MM.1S (cell line): ENCODE results near the gene GNAT1.

Source experiments
- DNase-seq: peaks from one replicate; pipeline ENCODE4 v3.0.0-alpha.2; 2015
- H2AFZ ChIP-seq: fragments of 300-600 bp; sonication (generic); 2 replicates; pipeline ENCODE4 v1.6.0; 2016; ENCODE audit warnings: antibody characterized with exemption, low read length
- H3F3A ChIP-seq: fragments of 300-600 bp; sonication (generic); 2 replicates; pipeline ENCODE4 v1.6.1; 2016; ENCODE audit warnings: mild to moderate bottlenecking, antibody characterized with exemption, low read length, moderate library complexity, mixed read lengths; ENCODE audit not compliant: insufficient read depth
- H3K27ac ChIP-seq: fragments of 300-600 bp; sonication (generic); 2 replicates; pipeline ENCODE4 v1.5.1; 2016; ENCODE audit warnings: mild to moderate bottlenecking, low read length
- H3K27me3 ChIP-seq: fragments of 300-600 bp; sonication (generic); replicated peaks from 2 replicates; pipeline ENCODE4 v1.6.0; 2016; ENCODE audit warnings: low read length; ENCODE audit not compliant: insufficient read depth
- H3K36me3 ChIP-seq: fragments of 300-600 bp; sonication (generic); replicated peaks from 2 replicates; pipeline ENCODE4 v1.6.1; 2016; ENCODE audit warnings: mild to moderate bottlenecking, low read length, mixed read lengths; ENCODE audit not compliant: insufficient read depth
- H3K4me1 ChIP-seq: fragments of 300-600 bp; sonication (generic); 2 replicates; pipeline ENCODE4 v1.6.1; 2016; ENCODE audit warnings: low read length, mixed read lengths
- H3K4me2 ChIP-seq: fragments of 300-600 bp; sonication (generic); 2 replicates; pipeline ENCODE4 v1.6.0; 2016; ENCODE audit warnings: low read depth, low read length
- H3K4me3 ChIP-seq: fragments of 300-600 bp; sonication (generic); 2 replicates; pipeline ENCODE4 v1.5.1; 2016; ENCODE audit warnings: low read length, mixed read lengths
- H3K79me2 ChIP-seq: fragments of 300-600 bp; sonication (generic); 2 replicates; pipeline ENCODE4 v1.6.1; 2016; ENCODE audit warnings: mixed run types, low read length, mixed read lengths
- H3K9ac ChIP-seq: fragments of 300-600 bp; sonication (generic); 2 replicates; pipeline ENCODE4 v1.6.1; 2016; ENCODE audit warnings: low read length, mixed read lengths
- H3K9me2 ChIP-seq: fragments of 300-600 bp; sonication (generic); replicated peaks from 2 replicates; pipeline ENCODE4 v1.6.1; 2016; ENCODE audit warnings: mild to moderate bottlenecking, low read length, mixed read lengths; ENCODE audit not compliant: insufficient read depth
- H3K9me3 ChIP-seq: fragments of 300-600 bp; sonication (generic); replicated peaks from 2 replicates; pipeline ENCODE4 v1.6.1; 2016; ENCODE audit warnings: mild to moderate bottlenecking, low read length, mixed read lengths; ENCODE audit not compliant: insufficient read depth
- H4K20me1 ChIP-seq: fragments of 300-600 bp; sonication (generic); 2 replicates; pipeline ENCODE4 v1.6.1; 2016; ENCODE audit warnings: mild to moderate bottlenecking, low read length, moderate library complexity, mixed read lengths; ENCODE audit not compliant: insufficient read depth
- EZH2 ChIP-seq: fragments of 300-600 bp; sonication (generic); optimal IDR thresholded peaks from 2 replicates; pipeline ENCODE3; 2017; ENCODE audit warnings: low read depth, mild to moderate bottlenecking, antibody characterized with exemption, low read length, mixed read lengths
- EZH2phosphoT487 ChIP-seq: fragments of 300-600 bp; sonication (generic); IDR thresholded peaks from 2 replicates; pipeline ENCODE4 v1.6.1; 2018; ENCODE audit warnings: antibody characterized with exemption, low read length
- TF ChIP-seq, protein P1 (sequence below): fragments of 300-600 bp; sonication (generic); IDR thresholded peaks from 2 replicates; pipeline ENCODE4 v1.5.1; 2016; ENCODE audit warnings: antibody characterized with exemption, low read length, mixed read lengths

The GNAT1 gene

GRCh38 chr3:50231581-50231980 is 40.2 kb downstream of the GNAT1 start:
- no peaks in the 10 kb centered on the region for H3K27me3 ChIP-seq
- no peak overlapping the region for H3K27ac ChIP-seq
- H4K20me1 ChIP-seq = no peaks in the 10 kb centered on the region
- H3K79me2 ChIP-seq = peaks cover 13% of the 10 kb centered on the region
- no peak overlapping the region for H3K9ac ChIP-seq
- H3K4me3 ChIP-seq = no peak overlapping the region
- no peak overlapping the region for H3K4me2 ChIP-seq
- H3F3A ChIP-seq = peaks cover 5% of the 10 kb centered on the region; the same call in 1 of the 2 replicates
- H3K9me2 ChIP-seq = no peaks in the 10 kb centered on the region
- H3K9me3 ChIP-seq = no peaks in the 10 kb centered on the region
- no peak overlapping the region for H2AFZ ChIP-seq
- H3K4me1 ChIP-seq = peaks cover 8% of the 10 kb centered on the region
- no peaks in the 10 kb centered on the region for H3K36me3 ChIP-seq
- TF ChIP-seq, protein P1, sequence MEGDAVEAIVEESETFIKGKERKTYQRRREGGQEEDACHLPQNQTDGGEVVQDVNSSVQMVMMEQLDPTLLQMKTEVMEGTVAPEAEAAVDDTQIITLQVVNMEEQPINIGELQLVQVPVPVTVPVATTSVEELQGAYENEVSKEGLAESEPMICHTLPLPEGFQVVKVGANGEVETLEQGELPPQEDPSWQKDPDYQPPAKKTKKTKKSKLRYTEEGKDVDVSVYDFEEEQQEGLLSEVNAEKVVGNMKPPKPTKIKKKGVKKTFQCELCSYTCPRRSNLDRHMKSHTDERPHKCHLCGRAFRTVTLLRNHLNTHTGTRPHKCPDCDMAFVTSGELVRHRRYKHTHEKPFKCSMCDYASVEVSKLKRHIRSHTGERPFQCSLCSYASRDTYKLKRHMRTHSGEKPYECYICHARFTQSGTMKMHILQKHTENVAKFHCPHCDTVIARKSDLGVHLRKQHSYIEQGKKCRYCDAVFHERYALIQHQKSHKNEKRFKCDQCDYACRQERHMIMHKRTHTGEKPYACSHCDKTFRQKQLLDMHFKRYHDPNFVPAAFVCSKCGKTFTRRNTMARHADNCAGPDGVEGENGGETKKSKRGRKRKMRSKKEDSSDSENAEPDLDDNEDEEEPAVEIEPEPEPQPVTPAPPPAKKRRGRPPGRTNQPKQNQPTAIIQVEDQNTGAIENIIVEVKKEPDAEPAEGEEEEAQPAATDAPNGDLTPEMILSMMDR = no peak
- no peak for DNase-seq

DNA sequence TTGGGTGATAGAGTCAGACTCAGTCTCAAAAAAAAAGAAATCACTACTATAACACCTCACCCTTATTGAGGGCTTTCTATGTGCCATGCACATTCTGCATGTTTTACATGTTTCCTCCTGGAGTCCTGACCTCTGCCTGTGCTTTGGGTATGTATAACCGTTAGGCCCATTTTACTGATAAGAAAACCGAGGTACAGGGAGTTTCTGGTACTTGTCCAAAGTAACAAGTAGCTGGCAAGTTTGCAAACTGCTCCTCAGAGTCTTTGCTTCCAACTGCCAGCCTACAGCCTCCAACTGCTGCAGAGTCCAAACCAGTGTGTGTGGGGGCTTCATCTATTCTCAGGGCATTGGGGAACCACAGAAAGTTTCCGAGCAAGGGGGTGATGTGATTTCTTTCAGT is 40.9 kb downstream of the GNAT1 start:
- Histone ChIP-seq H4K20me1 (no peaks in the 10 kb centered on the region), H3K4me1 (peaks cover 6% of the 10 kb centered on the region), H3K9me3 (no peaks in the 10 kb centered on the region), H2AFZ (no peak overlapping the region), H3K4me2 (no peak overlapping the region), H3K9ac (no peak overlapping the region), H3K9me2 (no peaks in the 10 kb centered on the region), H3K27ac (no peak overlapping the region), H3F3A (peaks cover 4% of the 10 kb centered on the region), H3K4me3 (no peak overlapping the region), H3K79me2 (peaks cover 21% of the 10 kb centered on the region), H3K36me3 (no peaks in the 10 kb centered on the region), H3K27me3 (no peaks in the 10 kb centered on the region)
- no peak for DNase-seq
- TF ChIP-seq, protein P1 = no peak
- TF ChIP-seq EZH2phosphoT487 = no peak
- TF ChIP-seq EZH2 = no peak

DNA sequence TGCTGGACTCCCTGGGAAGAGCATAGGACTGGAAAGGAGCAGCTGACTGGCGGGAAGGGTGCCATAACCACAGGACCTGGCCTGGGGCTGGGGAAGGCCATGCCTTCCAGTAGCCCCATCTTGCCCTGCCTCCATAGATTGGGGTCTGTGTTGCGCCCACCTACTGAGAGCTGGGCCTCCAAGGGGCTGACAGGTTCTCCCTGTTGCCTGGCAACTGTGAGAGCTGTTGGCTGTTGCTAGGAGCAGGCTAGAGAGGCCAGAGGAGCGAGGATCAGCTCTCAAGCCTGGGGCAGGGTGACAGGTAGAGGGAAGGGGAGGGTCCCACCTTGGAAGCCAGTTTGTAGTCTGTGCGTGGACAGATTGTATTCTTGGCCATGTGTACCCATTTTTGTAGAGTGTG is 41.8 kb downstream of the GNAT1 start:
- TF ChIP-seq, protein P1 = no peak
- TF ChIP-seq EZH2phosphoT487 (no peak), EZH2 (no peak)
- no peaks in the 10 kb centered on the region for H3K9me3 ChIP-seq
- peaks cover 29% of the 10 kb centered on the region for H3K79me2 ChIP-seq
- H2AFZ ChIP-seq = no peak overlapping the region
- H3K27ac ChIP-seq = no peak overlapping the region
- peaks cover 10% of the 10 kb centered on the region for H3F3A ChIP-seq
- peaks cover 7% of the 10 kb centered on the region for H3K4me1 ChIP-seq
- no peaks in the 10 kb centered on the region for H3K27me3 ChIP-seq
- H3K4me2 ChIP-seq = no peak overlapping the region
- no peaks in the 10 kb centered on the region for H4K20me1 ChIP-seq
- no peak for DNase-seq
- no peaks in the 10 kb centered on the region for H3K9me2 ChIP-seq
- H3K4me3 ChIP-seq = no peak overlapping the region
- no peak overlapping the region for H3K9ac ChIP-seq
- no peaks in the 10 kb centered on the region for H3K36me3 ChIP-seq
